ENCODE data around the gene TNKS1BP1. TPM values are rescaled to one million over a fixed set of nuclear protein-coding genes. Genes with fewer than 3 reads are reported as not detected.
A peak's percentile ranks its signal among the peaks of the same experiment; 100 is the strongest.

TNKS1BP1 gene
- total and polyA plus RNA-seq, 2 experiments from 2014 or later, result 64.2 to 72.2 TPM

GRCh38 chr11:57345555-57346211, 20.9 kb upstream of the TNKS1BP1 start:
- Histone ChIP-seq H3K36me3 (ENCODE audit: insufficient read depth) (no peaks in the 10 kb centered on the region), H3F3A (replicated peaks; ENCODE audit: low read depth) (0 out of 2 replicates have a peak, but pooled peaks cover 3% of the 10 kb centered on the region), H3K9me2 (ENCODE audit: insufficient read depth) (no peaks in the 10 kb centered on the region), H2AFZ (peak overlapping the region; percentile 98), H3K27ac (ENCODE audit: low read depth) (no peak overlapping the region), H3K4me2 (peak overlapping the region; percentile 74), H4K20me1 (replicated peaks; ENCODE audit: insufficient read depth) (no peaks in the 10 kb centered on the region), H3K4me3 (peak overlapping the region; percentile 43; the same call in 1 of the 2 replicates), H3K4me1 (ENCODE audit: insufficient read depth) (peaks cover 26% of the 10 kb centered on the region), H3K79me2 (replicated peaks; ENCODE audit: insufficient read depth) (no peaks in the 10 kb centered on the region), H3K27me3 (ENCODE audit: insufficient read depth) (peaks cover 4% of the 10 kb centered on the region; the same call in 1 of the 2 replicates)
- Mint-ChIP-seq H3K4me1 (peaks cover 39% of the 10 kb centered on the region), H3K4me3 (no peak overlapping the region; the same call in 2 of the 3 replicates), H3K27me3 (ENCODE audit: insufficient read depth, low read depth, poor library complexity) (peaks cover 29% of the 10 kb centered on the region), H3K36me3 (ENCODE audit: low read depth) (no peaks in the 10 kb centered on the region; the same call in 2 of the 3 replicates), H3K9me3 (no peaks in the 10 kb centered on the region), H3K27ac (no peak overlapping the region)
- ATAC-seq, result peak; percentile 63
- DNase-seq (ENCODE audit: low spot score), result peak; percentile 97
- no peak for TF ChIP-seq POLR2AphosphoS5 (IDR thresholded peaks at IDR 0.05; ENCODE audit: low read depth)
- TF ChIP-seq, protein P1, sequence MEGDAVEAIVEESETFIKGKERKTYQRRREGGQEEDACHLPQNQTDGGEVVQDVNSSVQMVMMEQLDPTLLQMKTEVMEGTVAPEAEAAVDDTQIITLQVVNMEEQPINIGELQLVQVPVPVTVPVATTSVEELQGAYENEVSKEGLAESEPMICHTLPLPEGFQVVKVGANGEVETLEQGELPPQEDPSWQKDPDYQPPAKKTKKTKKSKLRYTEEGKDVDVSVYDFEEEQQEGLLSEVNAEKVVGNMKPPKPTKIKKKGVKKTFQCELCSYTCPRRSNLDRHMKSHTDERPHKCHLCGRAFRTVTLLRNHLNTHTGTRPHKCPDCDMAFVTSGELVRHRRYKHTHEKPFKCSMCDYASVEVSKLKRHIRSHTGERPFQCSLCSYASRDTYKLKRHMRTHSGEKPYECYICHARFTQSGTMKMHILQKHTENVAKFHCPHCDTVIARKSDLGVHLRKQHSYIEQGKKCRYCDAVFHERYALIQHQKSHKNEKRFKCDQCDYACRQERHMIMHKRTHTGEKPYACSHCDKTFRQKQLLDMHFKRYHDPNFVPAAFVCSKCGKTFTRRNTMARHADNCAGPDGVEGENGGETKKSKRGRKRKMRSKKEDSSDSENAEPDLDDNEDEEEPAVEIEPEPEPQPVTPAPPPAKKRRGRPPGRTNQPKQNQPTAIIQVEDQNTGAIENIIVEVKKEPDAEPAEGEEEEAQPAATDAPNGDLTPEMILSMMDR (conservative IDR thresholded peaks at IDR 0.05; ENCODE audit: low read depth in 2 of 2), result peak; percentile 63 to 83

DNA sequence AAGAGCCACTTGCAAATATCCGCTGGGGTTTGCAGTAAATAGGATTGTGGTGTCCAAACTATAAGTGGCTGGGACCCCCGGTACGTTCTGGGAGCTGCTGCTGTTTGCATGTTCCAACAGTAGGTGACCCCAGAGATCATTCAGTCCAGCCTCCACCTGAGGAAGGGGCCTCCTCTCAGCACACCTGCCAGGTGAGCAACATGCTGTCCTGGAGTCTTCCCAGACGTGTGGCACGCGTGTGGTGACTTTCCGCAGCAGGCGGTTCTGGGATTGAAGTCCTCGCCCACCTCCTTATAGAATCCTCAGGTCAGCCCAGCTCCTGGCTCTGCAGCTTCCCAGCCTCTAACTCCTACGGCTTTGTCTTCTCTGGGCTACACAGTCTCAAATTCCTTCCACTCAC, 20.1 kb upstream of the TNKS1BP1 start:
- H3K4me2 ChIP-seq, result no peak overlapping the region
- peaks cover 4% of the 10 kb centered on the region; the same call in 1 of the 2 replicates for H3K27me3 ChIP-seq (ENCODE audit: insufficient read depth)
- Mint-ChIP-seq H3K27ac (no peak overlapping the region), H3K9me3 (no peaks in the 10 kb centered on the region), H3K27me3 (ENCODE audit: insufficient read depth, low read depth, poor library complexity) (peaks cover 28% of the 10 kb centered on the region), H3K36me3 (ENCODE audit: low read depth) (no peaks in the 10 kb centered on the region; the same call in 2 of the 3 replicates), H3K4me1 (peaks cover 43% of the 10 kb centered on the region), H3K4me3 (no peak overlapping the region)
- ATAC-seq, result no peak
- H3K4me3 ChIP-seq, result no peak overlapping the region
- no peaks in the 10 kb centered on the region for H3K9me2 ChIP-seq (ENCODE audit: insufficient read depth)
- H3K4me1 ChIP-seq (ENCODE audit: insufficient read depth), result peaks cover 35% of the 10 kb centered on the region
- TF ChIP-seq NANOG (IDR thresholded peaks at IDR 0.05; ENCODE audit: borderline replicate concordance), result no peak
- TF ChIP-seq EZH2 (IDR thresholded peaks at IDR 0.05; ENCODE audit: low read depth, unreplicated experiment), result no peak
- TF ChIP-seq, protein P1 (conservative IDR thresholded peaks at IDR 0.05; ENCODE audit: low read depth in 2 of 2), result peak in 1 of 2 experiments; percentile 22; a peak in 1 of 4 replicates
- DNase-seq (ENCODE audit: low spot score), result no peak
- H3K79me2 ChIP-seq (replicated peaks; ENCODE audit: insufficient read depth), result no peaks in the 10 kb centered on the region
- H3K27ac ChIP-seq (ENCODE audit: low read depth), result no peak overlapping the region
- H2AFZ ChIP-seq, result peak overlapping the region; percentile 98
- H4K20me1 ChIP-seq (replicated peaks; ENCODE audit: insufficient read depth), result no peaks in the 10 kb centered on the region
- H3F3A ChIP-seq (replicated peaks; ENCODE audit: low read depth), result 0 out of 2 replicates have a peak, but pooled peaks cover 3% of the 10 kb centered on the region
- H3K36me3 ChIP-seq (ENCODE audit: insufficient read depth), result no peaks in the 10 kb centered on the region

Data from GM23338 (cell line).